Endodermal cell (in vitro differentiated cells): ENCODE data around the gene MRPS18A. TPM values are rescaled to one million over a fixed set of nuclear protein-coding genes. Genes with fewer than 3 reads are reported as not detected.

Experiments used
- DNase-seq: peaks from one replicate; pipeline ENCODE4 v3.0.0-alpha.2; 2017
- H3K27ac ChIP-seq: 2 replicates; pipeline ENCODE4 v1.5.1; 2013; ENCODE audit warnings: mild to moderate bottlenecking, low read depth, low read length, moderate library complexity
- H3K27me3 ChIP-seq: 2 replicates; pipeline ENCODE4 v1.6.1; 2013; ENCODE audit warnings: mild to moderate bottlenecking, low read length, moderate library complexity; ENCODE audit not compliant: insufficient read depth, control insufficient read depth, poor library complexity, severe bottlenecking
- H3K36me3 ChIP-seq: 2 replicates; pipeline ENCODE4 v1.7.0; 2013; ENCODE audit warnings: mild to moderate bottlenecking, low read length, moderate library complexity; ENCODE audit not compliant: control insufficient read depth, insufficient read depth
- H3K4me1 ChIP-seq: one replicate; pipeline ENCODE4 v1.7.0; 2013; ENCODE audit warnings: low read length; ENCODE audit not compliant: control insufficient read depth, insufficient read depth
- H3K4me3 ChIP-seq: 2 replicates; pipeline ENCODE4 v1.5.1; 2013; ENCODE audit warnings: mild to moderate bottlenecking, low read length, moderate library complexity
- H3K9ac ChIP-seq: 2 replicates; pipeline ENCODE4 v1.6.1; 2013; ENCODE audit warnings: mild to moderate bottlenecking, low read length, moderate library complexity; ENCODE audit not compliant: poor library complexity, severe bottlenecking; ENCODE audit errors: extremely low read depth
- H3K9me3 ChIP-seq: 2 replicates; pipeline ENCODE4 v1.6.1; 2013; ENCODE audit warnings: mild to moderate bottlenecking, low read length, moderate library complexity; ENCODE audit not compliant: control insufficient read depth
- H3K27ac Mint-ChIP-seq: 2 replicates; pipeline ENCODE4 v1.8.0; 2020; ENCODE audit warnings: mixed read lengths
- H3K27me3 Mint-ChIP-seq: 2 replicates; pipeline ENCODE4 v1.8.0; 2021; ENCODE audit warnings: mild to moderate bottlenecking, mixed read lengths; ENCODE audit not compliant: insufficient read depth
- H3K36me3 Mint-ChIP-seq: 2 replicates; pipeline ENCODE4 v1.8.0; 2020; ENCODE audit warnings: low read depth, mixed read lengths
- H3K4me1 Mint-ChIP-seq: 2 replicates; pipeline ENCODE4 v1.8.0; 2020; ENCODE audit warnings: mixed read lengths
- H3K4me3 Mint-ChIP-seq: 2 replicates; pipeline ENCODE4 v1.8.0; 2020; ENCODE audit warnings: mild to moderate bottlenecking, moderate library complexity, mixed read lengths
- H3K9me3 Mint-ChIP-seq: 2 replicates; pipeline ENCODE4 v1.8.0; 2020; ENCODE audit warnings: mild to moderate bottlenecking, mixed read lengths
- WGBS, 2 experiments: methylation state at CpG; one replicate each; pipeline versions ENCODE4 v1.1.5 to v1.1.7; 2013; ENCODE audit warnings: missing lambda C conversion rate in 2 of 2, mixed read lengths in 1 of 2; ENCODE audit not compliant: insufficient coverage in 1 of 2, insufficient read length in 1 of 2; 5-methylcytosine and 5-hydroxymethylcytosine counted together
- total RNA-seq, 2 donors: library from RNA; stranded (reverse); fragmentation: NEBNext Ultra II Directional in 1 of 2; extraction: Animal tissue kit (Norgen Biotek cat#: 25700) in 1 of 2; gene quantifications; 2 replicates in 1 of 2; 3 replicates in 1 of 2; pipeline ENCODE4 v1.2.1, GENCODE V29; 2021
- TF ChIP-seq, protein P1 (sequence below): fragments of 200-600 bp; sonication (generic); conservative IDR thresholded peaks from 2 replicates; pipeline ENCODE4 v1.5.0; 2021; ENCODE audit warnings: antibody characterized with exemption, mild to moderate bottlenecking

Gene MRPS18A
- total RNA-seq, 2 donors from 2014 or later: 53.6 to 58.8 TPM

GRCh38 chr6:43724914-43725642, 37.5 kb upstream of the MRPS18A start:
- TF ChIP-seq, protein P1, sequence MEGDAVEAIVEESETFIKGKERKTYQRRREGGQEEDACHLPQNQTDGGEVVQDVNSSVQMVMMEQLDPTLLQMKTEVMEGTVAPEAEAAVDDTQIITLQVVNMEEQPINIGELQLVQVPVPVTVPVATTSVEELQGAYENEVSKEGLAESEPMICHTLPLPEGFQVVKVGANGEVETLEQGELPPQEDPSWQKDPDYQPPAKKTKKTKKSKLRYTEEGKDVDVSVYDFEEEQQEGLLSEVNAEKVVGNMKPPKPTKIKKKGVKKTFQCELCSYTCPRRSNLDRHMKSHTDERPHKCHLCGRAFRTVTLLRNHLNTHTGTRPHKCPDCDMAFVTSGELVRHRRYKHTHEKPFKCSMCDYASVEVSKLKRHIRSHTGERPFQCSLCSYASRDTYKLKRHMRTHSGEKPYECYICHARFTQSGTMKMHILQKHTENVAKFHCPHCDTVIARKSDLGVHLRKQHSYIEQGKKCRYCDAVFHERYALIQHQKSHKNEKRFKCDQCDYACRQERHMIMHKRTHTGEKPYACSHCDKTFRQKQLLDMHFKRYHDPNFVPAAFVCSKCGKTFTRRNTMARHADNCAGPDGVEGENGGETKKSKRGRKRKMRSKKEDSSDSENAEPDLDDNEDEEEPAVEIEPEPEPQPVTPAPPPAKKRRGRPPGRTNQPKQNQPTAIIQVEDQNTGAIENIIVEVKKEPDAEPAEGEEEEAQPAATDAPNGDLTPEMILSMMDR: no peak
- no peak for DNase-seq
- no peak overlapping the region for H3K27ac ChIP-seq
- H3K27me3 Mint-ChIP-seq: no peaks in the 10 kb centered on the region
- H3K36me3 Mint-ChIP-seq: no peaks in the 10 kb centered on the region
- peaks cover 8% of the 10 kb centered on the region for H3K4me1 Mint-ChIP-seq
- 92 to 98% methylated on average over 11 to 17 of the region's 17 CpGs for whole genome bisulfite sequencing, 2 experiments
- H3K9me3 Mint-ChIP-seq: peaks cover 5% of the 10 kb centered on the region
- H3K9me3 ChIP-seq: no peaks in the 10 kb centered on the region
- peaks cover 9% of the 10 kb centered on the region for H3K4me1 ChIP-seq
- no peak overlapping the region for H3K4me3 ChIP-seq
- no peak overlapping the region for H3K27ac Mint-ChIP-seq
- no peak overlapping the region for H3K9ac ChIP-seq
- no peak overlapping the region for H3K4me3 Mint-ChIP-seq
- no peaks in the 10 kb centered on the region for H3K36me3 ChIP-seq
- H3K27me3 ChIP-seq: no peaks in the 10 kb centered on the region

- no peak overlapping the region for H3K9ac ChIP-seq
- peaks cover 9% of the 10 kb centered on the region for H3K4me1 ChIP-seq
- Mint-ChIP-seq H3K27me3 (no peaks in the 10 kb centered on the region), H3K27ac (no peak overlapping the region), H3K9me3 (no peaks in the 10 kb centered on the region), H3K4me3 (no peak overlapping the region), H3K4me1 (peaks cover 13% of the 10 kb centered on the region), H3K36me3 (no peaks in the 10 kb centered on the region)
- no peak for DNase-seq
- no peak overlapping the region for H3K27ac ChIP-seq
- TF ChIP-seq, protein P1: no peak
- H3K4me3 ChIP-seq: no peak overlapping the region
- H3K9me3 ChIP-seq: no peaks in the 10 kb centered on the region
- no peaks in the 10 kb centered on the region for H3K36me3 ChIP-seq
- 93% methylated on average over 2 of the region's 2 CpGs; no CpG with 5 or more reads in 1 of the 2 experiments for WGBS, 2 experiments
- H3K27me3 ChIP-seq: no peaks in the 10 kb centered on the region
Observed at GRCh38 chr6:43724354-43724753, 36.8 kb upstream of the MRPS18A start.

DNA sequence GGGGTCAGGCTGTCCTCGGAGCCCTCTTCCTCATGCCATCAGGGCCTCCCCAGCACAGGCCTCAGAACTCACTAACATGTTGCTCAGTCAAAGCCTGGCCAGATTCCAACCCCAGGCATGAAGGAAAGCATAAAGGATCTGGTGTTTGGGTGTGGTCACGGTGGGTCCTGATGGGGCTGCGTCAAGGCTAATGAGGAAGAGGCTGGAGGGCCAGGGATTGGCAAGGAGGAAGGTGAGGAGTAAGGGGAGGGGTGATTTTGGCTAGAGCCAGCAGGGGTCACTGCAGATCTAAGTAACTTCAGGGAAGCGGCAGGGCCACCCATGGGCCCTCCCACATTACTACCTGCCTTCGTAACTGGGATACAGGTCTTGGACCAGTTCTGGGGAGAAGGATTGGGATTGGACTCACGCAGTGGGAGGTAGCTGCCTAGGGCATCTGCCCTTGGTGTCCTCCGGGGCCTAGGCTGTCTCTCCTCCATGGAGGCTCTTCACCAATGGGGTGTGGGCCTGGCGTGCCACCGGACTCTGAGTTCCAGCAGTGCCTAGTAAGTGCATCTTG, 36.2 kb upstream of the MRPS18A start:
- no peak overlapping the region for H3K27ac ChIP-seq
- peak; percentile 91 for DNase-seq
- TF ChIP-seq, protein P1: peak; percentile 91

More for the DNA sequence above, 36.2 kb upstream of the MRPS18A start:
- Histone ChIP-seq H3K9me3 (no peaks in the 10 kb centered on the region), H3K9ac (no peak overlapping the region), H3K36me3 (no peaks in the 10 kb centered on the region), H3K4me3 (no peak overlapping the region), H3K4me1 (peaks cover 10% of the 10 kb centered on the region), H3K27me3 (no peaks in the 10 kb centered on the region)
- Mint-ChIP-seq H3K9me3 (no peaks in the 10 kb centered on the region), H3K4me1 (peaks cover 14% of the 10 kb centered on the region), H3K4me3 (no peak overlapping the region), H3K27ac (no peak overlapping the region), H3K36me3 (no peaks in the 10 kb centered on the region), H3K27me3 (no peaks in the 10 kb centered on the region)
- WGBS, 2 experiments: 59 to 63% methylated on average over 7 to 9 of the region's 9 CpGs
